Activated naive CD4-positive, alpha-beta T cell treated with Interleukin-2 at 50 U/mL for 16 hours (primary cell): ENCODE results near the gene PFKL.
A peak's percentile ranks its signal among the peaks of the same experiment; 100 is the strongest.
"Not testable (repeated sequence)": the region's sequence is repeated elsewhere in the genome, so short reads cannot be mapped to it uniquely, and the experiment has no call there.

Experiments
- DNase-seq: peaks from one replicate; pipeline ENCODE4 v3.0.0-alpha.2; 2020

Gene PFKL

DNA sequence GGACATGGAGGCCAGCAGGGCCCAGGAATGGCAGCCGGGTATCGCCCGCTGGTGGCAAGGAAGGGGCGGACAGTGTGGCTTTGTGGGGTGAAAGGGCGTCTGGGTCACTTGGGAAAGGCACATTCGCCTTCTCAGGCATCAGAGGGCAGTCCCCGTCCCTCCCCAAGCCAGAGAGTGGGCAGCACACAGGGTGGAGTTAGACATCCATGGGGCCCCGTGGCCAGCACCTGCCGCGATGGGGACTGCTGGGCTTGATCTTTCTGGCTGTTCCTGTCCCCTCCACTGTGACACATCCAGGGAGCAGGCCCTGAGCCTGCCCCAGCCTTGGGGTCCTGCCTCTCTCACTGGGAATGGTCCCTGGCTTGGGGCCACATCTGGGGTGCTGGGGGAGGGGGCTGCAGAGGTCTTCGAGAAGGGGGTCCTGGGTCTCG is 49.6 kb downstream of the PFKL start:
- DNase-seq: no peak

DNA sequence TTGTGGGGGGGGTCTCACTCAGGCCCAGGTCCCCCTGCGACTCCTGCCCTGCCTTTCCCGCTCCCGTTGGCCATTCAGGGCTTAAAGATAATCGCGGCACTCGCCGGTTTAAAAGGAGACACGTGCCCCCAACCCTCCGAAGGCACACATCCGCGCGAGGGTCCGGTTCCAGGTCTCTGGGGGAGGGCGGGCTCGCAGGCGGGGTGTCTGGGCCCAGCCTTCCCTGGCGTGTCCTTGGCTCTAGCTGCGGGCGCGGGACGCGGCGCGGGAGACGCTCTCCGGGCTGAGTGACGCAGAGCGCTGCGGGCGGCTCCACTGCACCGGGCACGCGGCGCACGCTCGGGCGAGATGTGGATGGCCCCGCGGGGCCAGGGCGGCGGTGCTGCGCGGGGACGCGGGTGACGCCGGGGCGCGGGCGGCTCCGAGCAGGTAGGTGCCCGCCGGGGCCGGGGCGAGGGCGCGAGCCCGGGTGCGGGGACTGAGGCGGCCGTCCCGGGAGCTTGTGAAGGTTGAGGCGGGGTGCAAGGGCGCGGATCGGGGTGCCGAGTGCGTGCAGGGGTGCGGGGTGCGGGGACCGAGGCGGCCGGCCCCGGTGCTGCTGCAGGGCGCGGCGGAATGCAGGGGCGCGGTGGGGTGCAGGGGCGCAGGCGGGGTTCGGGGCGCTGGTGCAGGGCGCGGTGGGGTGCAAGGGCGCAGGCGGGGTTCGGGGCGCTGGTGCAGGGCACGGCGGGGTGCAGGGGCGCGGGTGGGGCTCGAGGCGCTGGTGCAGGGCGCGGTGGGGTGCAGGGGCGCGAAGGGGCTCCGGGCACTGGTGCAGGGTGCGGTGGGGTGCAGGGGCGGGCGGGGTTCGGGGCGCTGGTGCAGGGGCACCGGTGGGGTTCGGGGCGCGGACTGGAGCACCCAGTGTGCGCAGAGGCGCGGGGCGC is 50.3 kb downstream of the PFKL start:
- no peak for DNase-seq

DNA sequence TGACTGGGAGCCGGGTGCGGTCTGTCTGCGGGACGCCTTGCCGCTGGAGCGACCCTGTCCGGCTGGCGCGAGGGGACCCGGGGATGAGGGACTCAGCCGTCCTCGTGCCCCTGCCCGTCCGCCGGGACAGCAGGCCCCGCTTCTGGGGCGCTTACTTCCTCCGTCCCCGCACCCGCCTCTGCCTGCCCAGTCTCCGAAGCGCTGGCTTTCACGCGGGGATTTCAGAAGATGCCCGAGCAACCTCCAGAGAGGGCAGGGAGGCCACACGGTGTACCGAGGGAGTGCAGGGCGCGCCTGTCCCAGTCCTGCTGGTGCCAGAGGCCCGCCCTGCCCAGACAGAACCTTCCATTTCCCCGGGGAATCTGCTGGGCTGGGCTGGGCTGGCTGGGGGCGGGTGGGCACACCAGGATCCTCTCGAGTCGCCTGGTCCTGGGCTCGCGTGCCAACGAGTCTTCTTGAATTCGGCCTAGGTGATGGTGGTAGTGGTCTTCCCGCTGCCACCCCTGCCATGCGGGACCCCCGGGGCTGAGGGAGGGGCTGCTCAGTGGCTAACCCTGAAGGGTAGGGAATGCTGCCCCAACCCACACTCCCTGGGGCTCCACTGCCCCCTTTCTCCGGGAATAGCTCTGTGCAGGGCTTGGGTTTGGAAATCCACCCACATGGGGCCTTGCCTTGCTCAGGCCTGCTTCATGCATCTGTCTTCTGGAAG is 51.1 kb downstream of the PFKL start:
- DNase-seq: no peak

GRCh38 chr21:44351535-44352252 is 51.8 kb downstream of the PFKL start:
- no peak for DNase-seq

DNA sequence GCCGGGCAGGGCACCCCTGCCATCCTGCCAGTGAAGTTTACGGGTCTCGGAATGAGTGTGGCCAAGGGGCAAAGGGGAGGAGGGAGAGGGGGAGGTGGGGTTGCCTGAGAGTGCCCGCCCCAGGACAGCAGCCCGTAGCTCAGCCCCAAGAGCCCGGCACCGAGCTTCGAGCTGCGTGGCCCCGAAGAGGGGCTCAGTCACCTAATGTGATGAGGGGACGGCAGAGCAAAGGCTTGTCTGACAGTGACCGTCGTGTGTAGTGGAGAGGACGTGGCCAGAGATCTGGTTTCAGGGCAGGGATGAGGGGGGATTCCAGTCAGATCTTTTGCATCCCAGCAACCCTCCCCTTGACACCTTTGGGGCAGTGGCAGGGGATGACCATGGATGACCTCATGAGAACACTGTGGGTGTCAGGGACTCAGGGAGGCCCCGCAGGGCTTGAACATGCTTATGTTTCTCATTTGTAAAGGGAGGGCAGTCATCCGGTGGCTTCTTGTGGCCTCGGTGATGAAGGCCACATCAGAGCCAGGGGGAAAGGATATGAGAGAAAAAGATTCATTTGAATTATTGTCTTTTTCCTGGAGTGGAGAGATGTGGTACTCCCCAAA is 52.5 kb downstream of the PFKL start:
- no peak for DNase-seq

- DNase-seq: peak; percentile 22
These were observed 53.5 kb downstream of the PFKL start, which contains the start of gene TRPM2 for GRCh38 chr21:44353191-44353970. TRPM2 (plus strand) TSS chr21:44353621; CDS start chr21:44353701, 80 bp downstream.

DNA sequence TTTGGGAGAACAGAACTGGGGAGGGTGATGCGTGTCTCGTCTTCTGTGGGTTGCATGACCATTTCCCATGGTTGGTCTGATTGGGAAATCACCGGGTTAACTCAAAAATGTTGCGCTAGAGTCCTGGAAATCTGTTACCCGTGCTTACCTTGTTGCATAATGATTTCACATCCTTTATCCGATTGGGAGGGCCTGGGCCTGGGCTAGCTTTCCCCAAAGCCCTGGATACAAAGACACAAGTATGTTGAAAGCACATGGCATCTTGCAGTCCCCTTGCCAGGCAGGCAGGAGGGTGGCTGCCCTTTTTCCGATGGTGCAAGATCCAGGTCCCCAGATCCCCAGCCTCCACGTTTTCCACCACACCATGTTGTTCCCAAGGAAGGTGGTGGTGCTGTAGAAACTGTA is 54.1 kb downstream of the PFKL start:
- no peak for DNase-seq

DNA sequence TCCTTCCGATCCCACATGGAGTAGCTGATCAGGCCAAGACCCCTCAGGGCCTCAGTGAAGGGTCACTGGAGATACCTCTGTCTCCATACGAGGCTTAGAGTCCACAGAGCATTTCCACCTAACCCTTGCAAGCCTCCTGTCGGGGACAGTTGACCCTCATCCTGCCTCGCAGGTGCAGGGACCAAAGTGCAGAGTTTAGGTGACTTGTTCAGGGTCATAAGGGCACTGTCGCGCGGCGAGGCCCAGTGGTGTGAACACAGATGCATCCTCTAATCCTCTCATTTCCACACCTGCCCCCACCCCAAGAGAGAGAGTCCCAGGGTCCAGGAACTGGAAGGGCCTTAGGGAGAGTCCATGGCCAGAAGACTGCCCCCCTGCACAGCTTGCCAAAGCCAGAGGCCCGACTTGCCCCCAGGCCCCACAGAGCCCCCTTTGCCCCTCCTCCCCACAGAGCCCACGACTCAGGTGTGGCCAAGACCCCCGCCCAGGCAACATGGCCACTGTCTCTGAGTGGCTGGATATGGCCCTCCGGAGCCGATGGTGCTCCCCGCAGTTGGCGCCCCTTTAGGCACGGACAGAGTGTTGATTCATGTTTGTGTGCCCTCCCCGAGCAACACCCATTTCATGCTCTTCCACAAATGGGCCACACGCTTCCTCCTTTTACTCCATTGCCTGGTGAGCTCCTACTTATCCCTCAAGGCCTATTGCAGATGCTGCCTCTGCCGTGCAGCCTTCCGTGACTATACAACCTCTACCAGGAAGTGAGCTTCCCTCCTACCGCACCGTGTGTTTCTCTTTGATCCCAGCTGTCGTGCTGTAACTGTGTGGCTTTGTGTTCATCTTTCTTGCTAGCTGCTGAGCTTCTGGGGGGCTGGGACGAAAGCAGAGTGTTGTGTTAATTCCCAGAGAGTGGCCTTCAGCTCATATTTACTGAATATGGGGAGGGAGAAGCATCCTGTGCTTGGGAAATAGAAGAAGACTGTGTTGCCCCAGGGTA is 55.2 kb downstream of the PFKL start:
- DNase-seq: no peak

DNA sequence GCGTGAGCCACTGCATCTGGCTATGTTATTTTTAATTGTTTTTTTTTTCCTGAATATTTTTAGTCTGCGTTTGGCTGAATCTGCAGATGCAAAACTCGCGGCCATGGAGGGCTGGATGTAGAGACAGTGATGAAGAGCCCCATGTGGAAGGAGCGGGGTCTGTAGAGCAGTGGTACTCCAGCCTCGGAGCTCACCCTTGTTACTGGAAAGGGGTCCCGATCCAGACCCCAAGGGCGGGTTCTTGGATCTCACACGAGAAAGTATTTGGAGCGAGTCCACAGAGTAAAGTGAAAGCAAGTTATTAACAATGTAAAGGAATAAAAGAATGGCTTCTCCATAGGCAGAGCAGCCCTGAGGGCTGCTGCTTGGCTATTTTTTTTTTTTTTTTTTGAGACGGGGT is 56.3 kb downstream of the PFKL start:
- DNase-seq: no peak

DNA sequence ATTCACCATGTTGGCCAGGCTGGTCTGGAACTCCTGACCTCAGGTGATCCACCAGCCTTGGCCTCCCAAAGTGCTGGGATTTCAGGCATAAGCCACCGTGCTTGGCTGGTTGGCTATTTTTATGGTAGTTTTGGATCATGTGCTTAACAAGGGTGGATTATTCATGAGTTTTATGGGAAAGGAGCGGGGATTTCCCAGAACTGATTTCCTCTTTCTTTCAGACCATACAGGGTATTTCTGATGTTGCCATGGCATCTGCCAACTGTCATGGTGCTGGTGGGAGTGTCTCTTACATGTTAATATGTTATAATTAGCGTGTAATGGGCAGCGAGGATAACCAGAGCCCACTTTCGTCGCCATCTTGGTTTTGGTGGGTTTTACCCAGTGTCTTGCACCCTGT is 56.8 kb downstream of the PFKL start:
- DNase-seq: no peak

GRCh38 chr21:44357064-44357837 is 57.4 kb downstream of the PFKL start:
- DNase-seq: no peak

- DNase-seq: no peak
These were observed 59.5 kb downstream of the PFKL start for GRCh38 chr21:44359396-44359795.

- no peak for DNase-seq
These were observed 60.3 kb downstream of the PFKL start for GRCh38 chr21:44360159-44360558.

DNA sequence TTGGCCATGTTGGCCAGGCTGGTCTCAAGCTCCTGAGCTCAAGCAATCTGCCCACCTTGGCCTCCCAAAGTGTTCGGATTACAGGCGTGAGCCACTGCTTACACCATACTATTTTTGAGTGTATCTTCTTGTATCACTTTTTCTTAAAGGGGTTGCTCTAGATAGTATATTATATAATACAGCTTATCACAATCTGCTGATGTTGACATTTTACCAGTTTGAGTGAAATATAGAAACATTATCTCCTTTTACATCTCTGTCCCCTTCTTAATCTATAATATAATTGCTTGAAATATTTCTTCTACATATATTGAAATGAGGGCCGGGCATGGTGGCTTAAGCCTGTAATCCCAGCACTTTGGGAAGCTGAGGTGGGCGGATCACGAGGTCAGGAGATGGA is 62.0 kb downstream of the PFKL start:
- DNase-seq: not testable (repeated sequence)

DNA sequence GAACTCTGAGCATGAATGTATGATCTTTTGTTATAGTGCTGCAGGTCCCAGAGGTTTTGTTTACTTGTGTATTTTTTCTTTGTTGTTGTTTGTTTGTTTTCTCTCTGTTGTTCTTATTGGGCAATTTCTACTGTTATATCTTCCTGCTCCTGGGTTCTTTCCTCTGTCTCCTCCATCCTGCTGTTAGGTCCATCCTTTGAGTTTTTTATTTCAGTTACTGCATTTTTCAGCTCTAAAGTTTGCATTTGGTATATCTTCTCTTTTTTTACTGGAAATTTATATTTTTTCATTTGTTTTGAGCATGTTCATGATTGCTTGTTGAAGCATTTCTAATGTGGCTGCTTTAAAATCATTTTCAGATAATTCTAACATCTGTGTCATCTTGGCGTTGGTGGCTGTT is 63.4 kb downstream of the PFKL start:
- no peak for DNase-seq

DNA sequence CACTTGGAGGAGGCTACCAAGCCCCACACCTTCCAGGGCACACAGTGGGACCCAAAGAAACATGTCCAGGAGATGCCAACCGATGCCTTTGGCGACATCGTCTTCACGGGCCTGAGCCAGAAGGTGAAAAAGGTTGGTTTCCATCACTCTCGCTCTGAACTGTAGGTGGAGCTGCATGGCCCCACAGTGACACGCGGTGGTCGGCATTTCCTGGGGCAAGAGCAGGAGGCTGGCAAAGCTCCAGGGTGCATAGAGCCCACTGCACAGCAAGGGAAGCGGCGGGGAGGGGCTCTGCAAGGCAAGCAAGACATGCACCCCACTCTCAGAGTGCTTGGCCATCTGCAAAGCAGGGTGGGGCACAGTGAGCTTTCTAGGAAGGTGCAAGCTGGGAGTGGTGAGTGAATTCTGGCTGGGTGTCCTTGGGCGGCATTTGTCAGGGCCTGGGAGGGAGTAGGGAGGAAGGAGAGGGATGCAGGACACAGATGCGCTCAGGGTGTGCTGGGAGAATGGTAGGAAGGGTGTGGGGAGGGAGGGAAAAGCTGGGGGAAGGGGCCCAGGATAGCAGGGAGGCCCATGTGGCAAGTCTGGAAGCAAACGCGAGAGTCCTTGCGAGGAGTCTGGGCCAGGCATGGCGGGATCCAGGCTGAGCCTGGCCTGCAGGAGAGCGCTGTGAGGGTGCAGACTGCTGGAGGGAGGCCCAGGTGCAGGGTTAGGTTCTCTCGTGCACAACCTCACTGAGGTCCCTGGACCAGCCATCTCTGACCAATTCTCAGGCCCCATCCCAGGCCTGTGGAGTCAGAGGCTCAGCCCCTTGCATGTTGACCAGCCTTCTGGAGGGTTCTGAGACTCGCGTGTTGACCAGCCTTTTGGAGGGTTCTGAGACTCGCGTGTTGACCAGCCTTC is 64.5 kb downstream of the PFKL start:
- no peak for DNase-seq

DNA sequence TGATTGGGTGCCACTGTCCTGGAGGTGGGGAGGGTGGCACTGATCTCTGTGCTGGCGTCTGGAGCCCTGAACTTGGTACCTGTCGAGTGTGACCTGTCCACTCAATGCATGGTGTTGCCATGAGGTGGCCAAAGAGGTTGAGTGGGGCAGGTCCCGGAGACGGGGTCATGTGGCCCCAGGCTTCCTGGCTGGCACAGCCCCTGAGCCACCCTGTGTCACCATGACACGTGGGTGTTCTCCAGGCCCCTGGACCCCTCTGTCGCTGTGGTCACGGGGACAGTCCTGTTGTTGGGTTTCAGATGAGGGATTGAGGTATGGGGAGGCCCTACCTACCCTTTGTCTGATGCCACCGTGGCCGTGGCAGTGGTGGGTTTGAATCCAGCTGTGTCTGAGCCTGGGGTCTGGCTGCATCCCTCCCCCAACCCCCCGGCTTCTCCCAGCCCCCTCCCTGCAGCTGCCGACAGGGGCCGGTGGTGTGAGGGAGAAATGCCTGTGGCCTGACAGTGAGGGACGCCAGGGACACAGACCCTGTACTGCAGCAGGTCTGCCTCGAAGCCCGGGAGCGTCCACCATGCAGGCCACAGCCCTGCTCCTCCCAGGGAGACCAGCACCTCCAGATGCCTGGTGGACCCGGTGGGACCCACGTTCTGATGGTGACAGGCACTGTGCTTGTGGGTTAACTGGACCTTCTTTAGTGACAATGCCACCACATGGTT is 65.6 kb downstream of the PFKL start:
- DNase-seq: no peak

DNA sequence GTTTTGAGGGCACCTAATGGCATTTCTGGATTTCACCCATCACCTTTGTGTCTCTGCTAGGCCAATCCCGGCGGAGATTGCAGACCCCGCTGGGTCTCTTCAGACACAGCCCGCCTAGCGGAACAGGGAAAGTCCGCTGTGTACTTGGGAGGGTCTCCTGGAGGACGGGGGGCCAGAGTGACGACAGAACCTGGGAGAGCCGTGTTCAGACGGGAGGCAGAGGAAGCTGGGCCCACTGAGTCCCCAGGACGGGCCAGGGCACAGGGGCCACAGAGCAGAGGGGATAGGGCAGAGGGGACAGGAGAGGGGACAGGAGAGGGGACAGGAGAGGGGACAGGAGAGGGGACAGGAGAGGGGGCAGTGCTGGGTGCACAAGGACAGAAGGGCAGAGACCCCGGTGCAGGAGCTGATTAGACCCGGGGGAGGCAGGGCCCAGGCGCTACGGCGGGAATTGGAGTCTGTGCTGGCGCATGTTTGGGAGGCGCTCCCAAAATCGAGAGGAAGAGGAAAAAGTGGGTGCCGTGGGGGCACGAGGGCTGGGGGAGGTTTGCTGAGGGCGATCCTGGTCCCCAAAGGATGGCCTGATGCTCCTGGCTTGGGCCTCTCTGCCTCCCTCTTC is 66.2 kb downstream of the PFKL start:
- no peak for DNase-seq
